Tibial artery (tissue), 4 donors: Measurements from ENCODE around the gene MX2.

Experiments
- DNase-seq, 2 donors: peaks; one replicate each; pipeline ENCODE4 v3.0.0-alpha.2; 2019
- H3K27ac ChIP-seq, 2 donors: fragments of 200-600 bp; sonication (generic) in 1 of 2; 1 replicate in 1 of 2; 2 replicates in 1 of 2; pipeline ENCODE4 v1.5.1; 2018 to 2019; ENCODE audit warnings: mild to moderate bottlenecking in 1 of 2
- H3K27me3 ChIP-seq, 2 donors: fragments of 200-600 bp; sonication (generic) in 1 of 2; one replicate each; pipeline versions ENCODE4 v1.5.1 to v1.6.0; 2016 to 2019
- H3K36me3 ChIP-seq, 3 donors: fragments of 200-600 bp; sonication (generic) in 2 of 3; one replicate each; pipeline ENCODE4 v1.5.1; 2016 to 2019; ENCODE audit warnings: mild to moderate bottlenecking in 2 of 3
- H3K4me1 ChIP-seq, 4 donors: fragments of 200-600 bp; sonication (generic) in 2 of 4; 1 replicate in 3 of 4; 2 replicates in 1 of 4; pipeline ENCODE4 v1.5.1; 2016 to 2019
- H3K4me3 ChIP-seq, 2 donors: fragments of 200-600 bp; sonication (generic) in 1 of 2; 1 replicate in 1 of 2; 2 replicates in 1 of 2; pipeline ENCODE4 v1.5.1; 2018 to 2019; ENCODE audit warnings: mild to moderate bottlenecking in 2 of 2
- H3K9me3 ChIP-seq, 3 donors: fragments of 200-600 bp; sonication (generic) in 1 of 3; one replicate each; pipeline ENCODE4 v1.5.1; 2016 to 2019
- intact Hi-C: fragments of 100-400 bp; cut with DNase I; formaldehyde crosslinking; loops from one replicate; pipeline ENCODE4 v1.15.0; 2023; ENCODE audit warnings: low total_unique reads
- TF ChIP-seq, protein P1 (sequence below), 2 experiments: fragments of 200-600 bp in 1 of 2; fragments of 450-650 bp in 1 of 2; IDR thresholded peaks; one replicate each; pipeline ENCODE4 v1.5.1; 2017 to 2019; ENCODE audit warnings: antibody characterized with exemption in 2 of 2, mild to moderate bottlenecking in 1 of 2, moderate library complexity in 1 of 2

MX2 gene

DNA sequence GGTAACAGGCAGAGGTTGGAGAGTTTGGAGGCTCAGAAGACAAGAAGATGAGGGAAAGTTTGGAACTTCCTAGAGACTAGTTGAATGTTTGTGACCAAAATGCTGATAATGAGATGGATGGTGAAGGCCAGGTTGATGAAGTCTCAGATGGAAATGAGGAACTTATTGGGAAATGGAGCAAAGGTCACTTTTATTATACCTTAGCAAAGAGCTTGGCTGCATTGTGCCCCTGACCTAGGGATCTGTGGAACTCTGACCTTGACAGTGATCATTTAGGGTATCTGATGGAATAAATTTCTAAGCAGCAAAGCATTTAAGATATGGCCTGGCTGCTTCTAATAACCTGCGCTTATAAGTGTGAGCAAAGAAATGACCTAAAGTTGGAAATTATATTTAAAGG is 28.1 kb upstream of the MX2 start:
- Histone ChIP-seq H3K27me3 (no peaks in the 10 kb centered on the region), H3K4me3 (no peak overlapping the region), H3K27ac (no peak overlapping the region), H3K9me3 (peaks cover 0 to 16% (median 13%) of the 10 kb centered on the region in 3 donors), H3K4me1 (no peaks in the 10 kb centered on the region), H3K36me3 (no peaks in the 10 kb centered on the region)
- TF ChIP-seq, protein P1, sequence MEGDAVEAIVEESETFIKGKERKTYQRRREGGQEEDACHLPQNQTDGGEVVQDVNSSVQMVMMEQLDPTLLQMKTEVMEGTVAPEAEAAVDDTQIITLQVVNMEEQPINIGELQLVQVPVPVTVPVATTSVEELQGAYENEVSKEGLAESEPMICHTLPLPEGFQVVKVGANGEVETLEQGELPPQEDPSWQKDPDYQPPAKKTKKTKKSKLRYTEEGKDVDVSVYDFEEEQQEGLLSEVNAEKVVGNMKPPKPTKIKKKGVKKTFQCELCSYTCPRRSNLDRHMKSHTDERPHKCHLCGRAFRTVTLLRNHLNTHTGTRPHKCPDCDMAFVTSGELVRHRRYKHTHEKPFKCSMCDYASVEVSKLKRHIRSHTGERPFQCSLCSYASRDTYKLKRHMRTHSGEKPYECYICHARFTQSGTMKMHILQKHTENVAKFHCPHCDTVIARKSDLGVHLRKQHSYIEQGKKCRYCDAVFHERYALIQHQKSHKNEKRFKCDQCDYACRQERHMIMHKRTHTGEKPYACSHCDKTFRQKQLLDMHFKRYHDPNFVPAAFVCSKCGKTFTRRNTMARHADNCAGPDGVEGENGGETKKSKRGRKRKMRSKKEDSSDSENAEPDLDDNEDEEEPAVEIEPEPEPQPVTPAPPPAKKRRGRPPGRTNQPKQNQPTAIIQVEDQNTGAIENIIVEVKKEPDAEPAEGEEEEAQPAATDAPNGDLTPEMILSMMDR (IDR thresholded peaks at IDR 0.05) = no peak
- DNase-seq = no peak
- intact Hi-C loops = no loop called here

DNA sequence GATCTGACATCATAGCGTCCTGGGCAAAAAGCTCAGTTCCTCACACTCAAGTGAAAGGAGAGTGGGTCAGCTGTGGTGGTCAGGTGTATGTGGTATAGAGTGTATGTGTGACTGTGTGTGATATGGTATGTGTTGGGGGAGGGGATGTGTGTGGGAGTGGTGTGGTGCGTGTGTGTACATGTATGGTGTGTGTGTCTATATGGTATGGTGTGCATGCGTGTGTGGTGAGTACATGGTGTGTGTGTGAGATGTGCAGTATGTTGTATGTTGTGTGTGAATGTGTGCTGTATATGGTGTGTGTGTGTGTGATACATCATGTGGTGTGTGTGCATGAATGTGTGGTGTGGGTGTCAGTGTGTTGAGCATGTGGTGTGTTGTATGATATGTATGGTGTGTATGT is 24.3 kb upstream of the MX2 start:
- intact Hi-C loops = no loop called here

DNA sequence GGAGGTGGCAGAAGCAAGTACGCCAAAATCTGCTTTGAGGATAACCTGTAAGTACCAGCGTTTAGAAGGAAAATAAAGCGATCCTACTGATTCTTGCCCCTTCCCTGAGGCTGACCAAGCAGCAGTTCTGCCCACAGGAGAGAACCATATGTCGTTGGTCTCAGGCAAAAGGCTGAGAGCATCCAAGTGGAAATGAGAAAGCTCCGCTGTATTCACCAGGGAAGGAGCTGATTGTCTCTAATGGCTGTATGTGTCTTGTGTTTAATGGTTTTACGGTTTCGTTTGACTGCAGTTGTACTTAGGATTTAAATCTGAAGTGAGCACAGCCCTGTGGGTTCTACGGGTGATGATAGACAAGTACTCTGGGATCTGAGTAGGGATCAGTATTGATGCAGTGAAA is 23.4 kb upstream of the MX2 start:
- Histone ChIP-seq H3K27me3 (no peaks in the 10 kb centered on the region), H3K9me3 (peaks cover 0 to 20% (median 13%) of the 10 kb centered on the region in 3 donors), H3K27ac (no peak overlapping the region), H3K36me3 (no peaks in the 10 kb centered on the region), H3K4me3 (no peak overlapping the region), H3K4me1 (no peaks in the 10 kb centered on the region)
- DNase-seq = no peak
- TF ChIP-seq, protein P1 (IDR thresholded peaks at IDR 0.05) = no peak
- intact Hi-C loops = no loop called here

More for the DNA sequence above, 24.3 kb upstream of the MX2 start:
- TF ChIP-seq, protein P1 (IDR thresholded peaks at IDR 0.05) = no peak
- H3K4me3 ChIP-seq = no peak overlapping the region
- H3K36me3 ChIP-seq = no peaks in the 10 kb centered on the region
- H3K4me1 ChIP-seq = no peaks in the 10 kb centered on the region
- peaks cover 0 to 22% (median 13%) of the 10 kb centered on the region in 3 donors for H3K9me3 ChIP-seq
- no peak overlapping the region for H3K27ac ChIP-seq
- no peaks in the 10 kb centered on the region for H3K27me3 ChIP-seq
- DNase-seq = no peak

- Histone ChIP-seq H3K4me3 (no peak overlapping the region), H3K36me3 (no peaks in the 10 kb centered on the region), H3K9me3 (peaks cover 0 to 6% (median 0%) of the 10 kb centered on the region in 3 donors), H3K27ac (no peak overlapping the region), H3K27me3 (no peaks in the 10 kb centered on the region), H3K4me1 (no peaks in the 10 kb centered on the region)
- no peak for DNase-seq
- intact Hi-C loops = no loop called here
- TF ChIP-seq, protein P1 (IDR thresholded peaks at IDR 0.05) = no peak
Measured at GRCh38 chr21:41342035-41342434, 19.8 kb upstream of the MX2 start.

GRCh38 chr21:41344146-41344545 is 17.7 kb upstream of the MX2 start:
- no peaks in the 10 kb centered on the region for H3K27me3 ChIP-seq
- TF ChIP-seq, protein P1 (IDR thresholded peaks at IDR 0.05) = no peak
- DNase-seq = no peak
- no peak overlapping the region for H3K27ac ChIP-seq
- H3K9me3 ChIP-seq = peaks cover 0 to 6% (median 0%) of the 10 kb centered on the region in 3 donors
- intact Hi-C loops = no loop called here
- no peaks in the 10 kb centered on the region for H3K4me1 ChIP-seq
- no peak overlapping the region for H3K4me3 ChIP-seq
- H3K36me3 ChIP-seq = no peaks in the 10 kb centered on the region

- H3K4me3 ChIP-seq = no peak overlapping the region
- H3K27ac ChIP-seq = no peak overlapping the region
- intact Hi-C loops = no loop called here
- peaks cover 0 to 6% (median 0%) of the 10 kb centered on the region in 3 donors for H3K9me3 ChIP-seq
- H3K27me3 ChIP-seq = no peaks in the 10 kb centered on the region
- H3K4me1 ChIP-seq = no peaks in the 10 kb centered on the region
- no peak for DNase-seq
- TF ChIP-seq, protein P1 (IDR thresholded peaks at IDR 0.05) = no peak
- no peaks in the 10 kb centered on the region for H3K36me3 ChIP-seq
Measured at GRCh38 chr21:41345356-41345755, 16.5 kb upstream of the MX2 start.
